Fibroblast of lung (primary cell): ENCODE results near the gene GMEB1.

Source experiments
- CTCF ChIP-seq, 2 donors: IDR thresholded peaks in 1 of 2; conservative IDR thresholded peaks in 1 of 2; 1 replicate in 1 of 2; 2 replicates in 1 of 2; pipeline ENCODE4 v1.5.1; 2011 to 2012; ENCODE audit warnings: low read length in 2 of 2, control low read depth in 1 of 2, inconsistent platforms in 1 of 2, low read depth in 1 of 2, mild to moderate bottlenecking in 1 of 2
- EZH2 ChIP-seq: IDR thresholded peaks from 2 replicates; pipeline ENCODE4 v1.5.1; 2012; ENCODE audit warnings: low read length, control low read depth, mild to moderate bottlenecking; ENCODE audit errors: missing control alignments

DNA sequence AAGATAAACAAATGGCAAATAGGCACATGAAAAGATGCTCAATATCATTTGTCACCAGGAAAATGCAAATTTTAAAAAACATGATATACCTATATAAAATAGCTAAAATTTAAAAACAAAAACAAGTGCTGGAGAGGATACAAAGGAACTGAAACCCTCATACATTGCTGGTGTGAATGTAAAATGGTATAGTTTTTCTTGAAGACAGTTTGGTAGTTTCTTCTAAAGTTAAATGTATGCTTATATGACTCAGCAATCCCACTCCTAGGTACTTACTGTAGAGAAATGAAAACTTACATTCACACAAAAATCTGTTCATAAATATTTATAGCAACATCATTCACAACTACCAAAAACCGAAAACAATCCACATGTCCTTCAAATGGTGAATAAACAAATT is 36.9 kb upstream of the GMEB1 start:
- TF ChIP-seq EZH2 (no peak), CTCF (conservative IDR thresholded peaks at IDR 0.05 in 1 of 2, IDR thresholded peaks at IDR 0.05 in 1 of 2; ENCODE audit: low read depth in 1 of 2, low read length in 2 of 2) (no peak)
